Measurements from ENCODE around the gene CEMIP.
A peak's percentile ranks its signal among the peaks of the same experiment; 100 is the strongest.

CEMIP gene

DNA sequence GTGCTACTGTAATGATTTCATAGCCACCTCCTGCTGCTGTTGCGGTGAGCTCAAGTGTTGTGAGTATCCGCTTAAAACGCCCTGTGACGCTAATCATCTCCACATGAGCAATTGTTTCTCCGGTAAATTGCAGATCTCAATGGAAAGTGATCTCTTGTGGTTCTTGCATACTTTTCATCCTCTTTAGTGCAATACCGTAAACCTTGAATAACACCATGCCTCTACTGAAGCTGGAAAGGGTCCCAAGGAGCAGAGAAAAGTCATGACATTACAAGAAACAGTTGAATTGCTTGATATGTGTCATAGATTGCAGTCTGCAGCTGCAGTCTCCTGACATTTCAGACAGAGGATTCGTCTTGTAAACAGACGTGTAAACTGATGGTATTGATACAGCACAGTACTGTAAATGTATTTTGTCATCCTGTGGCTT lies 6.0 kb upstream of the CEMIP start:
- no peak overlapping the region for H3K4me3 ChIP-seq (ENCODE audit: low read depth, low read length)
- no peaks in the 10 kb centered on the region; the same call in 1 of the 2 replicates for H3K27me3 ChIP-seq
- no peaks in the 10 kb centered on the region for H3K36me3 ChIP-seq
- DNase-seq = no peak
- TF ChIP-seq, protein P1, sequence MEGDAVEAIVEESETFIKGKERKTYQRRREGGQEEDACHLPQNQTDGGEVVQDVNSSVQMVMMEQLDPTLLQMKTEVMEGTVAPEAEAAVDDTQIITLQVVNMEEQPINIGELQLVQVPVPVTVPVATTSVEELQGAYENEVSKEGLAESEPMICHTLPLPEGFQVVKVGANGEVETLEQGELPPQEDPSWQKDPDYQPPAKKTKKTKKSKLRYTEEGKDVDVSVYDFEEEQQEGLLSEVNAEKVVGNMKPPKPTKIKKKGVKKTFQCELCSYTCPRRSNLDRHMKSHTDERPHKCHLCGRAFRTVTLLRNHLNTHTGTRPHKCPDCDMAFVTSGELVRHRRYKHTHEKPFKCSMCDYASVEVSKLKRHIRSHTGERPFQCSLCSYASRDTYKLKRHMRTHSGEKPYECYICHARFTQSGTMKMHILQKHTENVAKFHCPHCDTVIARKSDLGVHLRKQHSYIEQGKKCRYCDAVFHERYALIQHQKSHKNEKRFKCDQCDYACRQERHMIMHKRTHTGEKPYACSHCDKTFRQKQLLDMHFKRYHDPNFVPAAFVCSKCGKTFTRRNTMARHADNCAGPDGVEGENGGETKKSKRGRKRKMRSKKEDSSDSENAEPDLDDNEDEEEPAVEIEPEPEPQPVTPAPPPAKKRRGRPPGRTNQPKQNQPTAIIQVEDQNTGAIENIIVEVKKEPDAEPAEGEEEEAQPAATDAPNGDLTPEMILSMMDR (IDR thresholded peaks at IDR 0.05; ENCODE audit: low read depth, low read length) = no peak
- no peaks in the 10 kb centered on the region for H3K9me3 ChIP-seq
- no peaks in the 10 kb centered on the region for H3K4me1 ChIP-seq

DNA sequence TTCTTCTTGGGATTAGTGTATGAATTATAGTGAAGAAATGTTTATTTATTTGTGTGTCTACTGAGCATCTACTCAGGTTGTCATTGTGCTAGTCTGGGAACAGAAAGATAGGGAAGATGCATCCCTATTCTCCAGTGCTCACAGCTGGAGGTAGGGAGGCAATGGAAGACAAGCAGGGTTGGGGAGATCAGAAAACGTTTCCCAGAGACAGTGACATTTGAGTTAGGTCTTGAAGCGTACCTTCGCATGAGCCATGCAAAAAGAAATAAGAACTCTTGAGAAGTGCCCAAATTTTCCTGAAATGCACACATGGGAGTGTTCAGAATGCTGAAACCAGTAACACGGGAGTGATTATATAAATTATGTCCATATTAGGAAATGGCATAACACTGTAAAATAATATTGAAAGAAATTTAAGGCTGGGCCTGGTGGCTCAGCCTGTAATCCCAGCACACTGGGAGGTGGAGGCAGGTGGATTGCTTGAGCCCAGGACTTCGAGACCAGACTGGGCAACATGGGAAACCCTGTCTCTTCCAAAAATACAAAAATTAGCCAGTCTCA lies 5.3 kb upstream of the CEMIP start:
- Histone ChIP-seq H3K27me3 (peaks cover 6% of the 10 kb centered on the region), H3K36me3 (no peaks in the 10 kb centered on the region), H3K4me1 (no peaks in the 10 kb centered on the region), H3K9me3 (no peaks in the 10 kb centered on the region), H3K4me3 (ENCODE audit: low read depth, low read length) (no peak overlapping the region)
- DNase-seq = no peak
- TF ChIP-seq, protein P1 (IDR thresholded peaks at IDR 0.05; ENCODE audit: low read depth, low read length) = no peak

DNA sequence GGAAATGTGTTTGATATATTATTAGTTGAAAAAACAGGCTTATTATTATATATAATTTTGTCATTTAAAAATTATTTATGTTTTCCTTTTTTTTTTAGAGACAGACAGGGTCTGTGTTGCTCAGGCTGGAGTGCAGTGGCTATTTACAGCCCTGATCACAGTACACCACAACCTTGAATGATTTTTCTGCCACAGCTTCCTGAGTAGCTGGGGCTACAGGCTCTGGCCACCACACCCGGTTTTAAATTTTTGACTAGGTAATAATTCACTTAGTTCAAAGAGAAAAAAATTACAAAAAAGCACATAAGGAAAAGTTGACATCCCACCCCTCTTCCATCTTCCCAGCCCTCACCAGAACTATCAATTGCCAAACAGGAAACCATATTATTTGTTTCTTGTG lies 4.7 kb upstream of the CEMIP start:
- TF ChIP-seq, protein P1 (IDR thresholded peaks at IDR 0.05; ENCODE audit: low read depth, low read length) = no peak
- no peak for DNase-seq
- Histone ChIP-seq H3K27me3 (peaks cover 13% of the 10 kb centered on the region), H3K9me3 (no peaks in the 10 kb centered on the region), H3K4me3 (ENCODE audit: low read depth, low read length) (no peak overlapping the region), H3K36me3 (no peaks in the 10 kb centered on the region), H3K4me1 (no peaks in the 10 kb centered on the region)

DNA sequence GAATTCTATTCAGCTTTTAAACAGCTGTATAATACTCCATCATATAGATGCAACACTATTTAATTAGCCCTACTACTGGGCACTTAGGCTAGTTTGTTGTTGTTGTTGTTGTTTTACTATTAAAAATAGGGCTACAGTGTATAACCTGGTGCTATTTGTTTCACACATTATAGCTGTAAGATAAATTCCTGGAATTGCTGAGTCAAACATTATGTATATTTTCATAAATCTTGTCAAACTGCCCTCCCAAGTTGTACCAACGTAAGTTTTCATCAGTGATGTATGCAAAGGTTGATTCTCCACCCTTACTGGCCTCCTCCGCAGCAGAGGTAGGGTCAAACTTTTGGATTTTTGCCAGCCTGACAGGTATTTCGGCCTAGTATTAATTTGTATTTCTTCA lies 3.8 kb upstream of the CEMIP start:
- H3K9me3 ChIP-seq = no peaks in the 10 kb centered on the region
- H3K4me3 ChIP-seq (ENCODE audit: low read depth, low read length) = no peak overlapping the region
- no peaks in the 10 kb centered on the region for H3K4me1 ChIP-seq
- no peak for DNase-seq
- no peaks in the 10 kb centered on the region for H3K36me3 ChIP-seq
- H3K27me3 ChIP-seq = peaks cover 21% of the 10 kb centered on the region
- TF ChIP-seq, protein P1 (IDR thresholded peaks at IDR 0.05; ENCODE audit: low read depth, low read length) = no peak

DNA sequence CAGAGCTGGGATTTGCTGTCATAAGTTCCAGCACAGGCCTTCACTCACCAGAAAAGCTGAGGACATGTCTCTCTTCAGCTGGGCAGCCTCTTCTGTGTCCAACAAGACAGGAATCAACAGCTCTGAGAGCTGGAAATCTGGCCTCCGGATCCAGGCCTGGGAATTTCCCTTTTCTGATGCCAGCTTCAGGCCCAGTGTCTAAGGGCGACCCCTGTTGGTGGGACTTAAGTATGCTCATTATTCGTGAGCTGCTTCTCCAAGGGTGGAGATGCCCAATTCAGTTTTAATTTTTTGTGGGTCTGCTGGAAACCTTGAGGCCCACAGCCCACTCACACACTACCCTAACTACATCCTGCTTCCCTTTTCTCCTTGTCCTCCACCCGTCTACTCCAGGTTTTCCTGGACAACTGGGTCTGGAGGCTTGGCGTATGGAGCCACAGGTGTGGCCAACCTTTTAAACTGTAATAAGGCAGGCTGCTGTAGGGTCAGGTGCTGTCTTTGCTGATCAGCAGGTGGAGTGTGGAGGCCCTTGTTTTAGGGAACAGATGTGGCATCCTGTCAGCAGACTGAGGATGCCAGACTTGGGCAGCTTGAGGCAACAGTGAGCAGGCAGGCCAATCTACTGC lies 2.6 kb upstream of the CEMIP start:
- peak; percentile 76 for DNase-seq
- H3K4me3 ChIP-seq (ENCODE audit: low read depth, low read length) = no peak overlapping the region
- TF ChIP-seq, protein P1 (IDR thresholded peaks at IDR 0.05; ENCODE audit: low read depth, low read length) = peak; percentile 87
- H3K9me3 ChIP-seq = no peaks in the 10 kb centered on the region
- H3K4me1 ChIP-seq = no peaks in the 10 kb centered on the region
- no peaks in the 10 kb centered on the region for H3K36me3 ChIP-seq
- peaks cover 33% of the 10 kb centered on the region for H3K27me3 ChIP-seq

DNA sequence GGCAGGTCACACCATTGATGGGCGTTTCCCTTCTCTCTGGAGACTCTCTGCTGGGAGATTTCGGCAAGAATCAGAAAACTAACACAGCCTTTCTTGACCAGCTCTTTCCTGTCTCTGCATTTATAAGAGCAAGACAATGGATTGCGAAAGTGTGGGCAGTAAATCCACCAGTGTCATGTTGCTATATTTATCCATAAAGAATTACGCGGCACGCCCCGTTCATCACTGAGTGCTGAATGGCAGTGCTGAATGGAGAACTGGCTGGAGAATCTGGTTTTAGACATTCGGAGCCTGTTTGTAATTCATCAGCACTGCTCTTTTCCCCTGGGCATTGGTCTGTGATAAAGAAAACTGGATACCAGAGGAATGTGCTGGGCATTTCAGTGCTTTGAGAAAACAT lies 2.0 kb upstream of the CEMIP start:
- Histone ChIP-seq H3K9me3 (no peaks in the 10 kb centered on the region), H3K4me3 (ENCODE audit: low read depth, low read length) (no peak overlapping the region), H3K27me3 (peaks cover 38% of the 10 kb centered on the region), H3K4me1 (no peaks in the 10 kb centered on the region), H3K36me3 (no peaks in the 10 kb centered on the region)
- TF ChIP-seq, protein P1 (IDR thresholded peaks at IDR 0.05; ENCODE audit: low read depth, low read length) = no peak
- no peak for DNase-seq
